ENCODE results near the gene SMARCC1.

Gene SMARCC1

GRCh38 chr3:47641739-47642138 is 140.0 kb downstream of the SMARCC1 start:
- in situ Hi-C loops (cut with MboI; ENCODE audit: low sequenced_read_pairs): no loop called here

- in situ Hi-C loops (cut with MboI; ENCODE audit: low sequenced_read_pairs): no loop called here
Measured at GRCh38 chr3:47636921-47637320, 144.8 kb downstream of the SMARCC1 start.

GRCh38 chr3:47636225-47636624 is 145.5 kb downstream of the SMARCC1 start:
- in situ Hi-C loops (cut with MboI; ENCODE audit: low sequenced_read_pairs): no loop called here

GRCh38 chr3:47635536-47635935 is 146.2 kb downstream of the SMARCC1 start:
- in situ Hi-C loops (cut with MboI; ENCODE audit: low sequenced_read_pairs): no loop called here

GRCh38 chr3:47634996-47635395 is 146.7 kb downstream of the SMARCC1 start:
- in situ Hi-C loops (cut with MboI; ENCODE audit: low sequenced_read_pairs): no loop called here

- in situ Hi-C loops (cut with MboI; ENCODE audit: low sequenced_read_pairs): no loop called here
Measured at GRCh38 chr3:47630810-47631209, 150.9 kb downstream of the SMARCC1 start.

GRCh38 chr3:47629770-47630169 is 151.9 kb downstream of the SMARCC1 start:
- in situ Hi-C loops (cut with MboI; ENCODE audit: low sequenced_read_pairs): no loop called here

GRCh38 chr3:47628426-47628825 is 153.3 kb downstream of the SMARCC1 start:
- in situ Hi-C loops (cut with MboI; ENCODE audit: low sequenced_read_pairs): no loop called here

- in situ Hi-C loops (cut with MboI; ENCODE audit: low sequenced_read_pairs): no loop called here
Measured at GRCh38 chr3:47622671-47623461, 158.8 kb downstream of the SMARCC1 start.

GRCh38 chr3:47617086-47618010 is 164.3 kb downstream of the SMARCC1 start:
- in situ Hi-C loops (cut with MboI; ENCODE audit: low sequenced_read_pairs): no loop called here

GRCh38 chr3:47614788-47615187 is 166.9 kb downstream of the SMARCC1 start:
- in situ Hi-C loops (cut with MboI; ENCODE audit: low sequenced_read_pairs): no loop called here

GRCh38 chr3:47613722-47614121 is 168.0 kb downstream of the SMARCC1 start:
- in situ Hi-C loops (cut with MboI; ENCODE audit: low sequenced_read_pairs): no loop called here

GRCh38 chr3:47612879-47613278 is 168.8 kb downstream of the SMARCC1 start:
- in situ Hi-C loops (cut with MboI; ENCODE audit: low sequenced_read_pairs): no loop called here

- in situ Hi-C loops (cut with MboI; ENCODE audit: low sequenced_read_pairs): no loop called here
Measured at GRCh38 chr3:47612178-47612577, 169.5 kb downstream of the SMARCC1 start.

GRCh38 chr3:47611576-47611975 is 170.1 kb downstream of the SMARCC1 start:
- in situ Hi-C loops (cut with MboI; ENCODE audit: low sequenced_read_pairs): no loop called here

- in situ Hi-C loops (cut with MboI; ENCODE audit: low sequenced_read_pairs): no loop called here
Measured at GRCh38 chr3:47610583-47610982, 171.1 kb downstream of the SMARCC1 start.

GRCh38 chr3:47607335-47607734 is 174.4 kb downstream of the SMARCC1 start:
- in situ Hi-C loops (cut with MboI; ENCODE audit: low sequenced_read_pairs): no loop called here

GRCh38 chr3:47606165-47606564 is 175.5 kb downstream of the SMARCC1 start:
- in situ Hi-C loops (cut with MboI; ENCODE audit: low sequenced_read_pairs): no loop called here

GRCh38 chr3:47605652-47606051 is 176.0 kb downstream of the SMARCC1 start:
- in situ Hi-C loops (cut with MboI; ENCODE audit: low sequenced_read_pairs): no loop called here

- in situ Hi-C loops (cut with MboI; ENCODE audit: low sequenced_read_pairs): no loop called here
Measured at GRCh38 chr3:47604145-47604544, 177.5 kb downstream of the SMARCC1 start.

GRCh38 chr3:47603332-47603731 is 178.4 kb downstream of the SMARCC1 start:
- in situ Hi-C loops (cut with MboI; ENCODE audit: low sequenced_read_pairs): no loop called here

- in situ Hi-C loops (cut with MboI; ENCODE audit: low sequenced_read_pairs): no loop called here
Measured at GRCh38 chr3:47601281-47601680, 180.4 kb downstream of the SMARCC1 start.

All from HL-60/S4 treated with retinoic acid at 250 ng/mL for 4 days and 3 days (cell line).